ENCODE data around the gene GRIN2D.

GRIN2D gene

GRCh38 chr19:48405850-48406249 lies 12.4 kb downstream of the GRIN2D start:
- H2AFZ ChIP-seq (ENCODE audit: low read length) = no peak overlapping the region

GRCh38 chr19:48413879-48414587 lies 20.6 kb downstream of the GRIN2D start:
- Histone ChIP-seq H3K27me3 (ENCODE audit: insufficient read depth, low read length) (no peaks in the 10 kb centered on the region), H3K9me3 (ENCODE audit: low read length) (no peaks in the 10 kb centered on the region), H3K4me2 (ENCODE audit: low read length) (no peak overlapping the region), H3F3A (ENCODE audit: insufficient read depth, low read length) (no peaks in the 10 kb centered on the region), H3K36me3 (ENCODE audit: insufficient read depth, low read length) (no peaks in the 10 kb centered on the region), H2AFZ (ENCODE audit: low read length) (no peak overlapping the region), H3K27ac (ENCODE audit: low read depth, low read length, poor library complexity, severe bottlenecking) (no peak overlapping the region), H3K9me2 (ENCODE audit: low read depth, low read length) (no peaks in the 10 kb centered on the region), H3K79me2 (ENCODE audit: insufficient read depth, low read length) (no peaks in the 10 kb centered on the region), H3K9ac (ENCODE audit: low read length) (no peak overlapping the region), H3K4me1 (ENCODE audit: insufficient read depth, low read length, severe bottlenecking) (peaks cover 4% of the 10 kb centered on the region), H3K4me3 (ENCODE audit: low read depth, low read length, poor library complexity, severe bottlenecking) (no peak overlapping the region), H4K20me1 (ENCODE audit: insufficient read depth, low read length) (no peaks in the 10 kb centered on the region)
- no peak for TF ChIP-seq EZH2 (IDR thresholded peaks at IDR 0.05; ENCODE audit: borderline replicate concordance, low read length)

More at GRCh38 chr19:48405850-48406249, 12.4 kb downstream of the GRIN2D start:
- Histone ChIP-seq H3K4me3 (ENCODE audit: low read depth, low read length, poor library complexity, severe bottlenecking) (no peak overlapping the region), H3K36me3 (ENCODE audit: insufficient read depth, low read length) (no peaks in the 10 kb centered on the region), H3K27ac (ENCODE audit: low read depth, low read length, poor library complexity, severe bottlenecking) (no peak overlapping the region), H3K4me1 (ENCODE audit: insufficient read depth, low read length, severe bottlenecking) (peaks cover 5% of the 10 kb centered on the region), H3K27me3 (ENCODE audit: insufficient read depth, low read length) (peaks cover 3% of the 10 kb centered on the region; the same call in 1 of the 2 replicates), H3K9me3 (ENCODE audit: low read length) (no peaks in the 10 kb centered on the region), H3K9ac (ENCODE audit: low read length) (no peak overlapping the region), H3K4me2 (ENCODE audit: low read length) (no peak overlapping the region), H3K79me2 (ENCODE audit: insufficient read depth, low read length) (no peaks in the 10 kb centered on the region), H3K9me2 (ENCODE audit: low read depth, low read length) (no peaks in the 10 kb centered on the region), H3F3A (ENCODE audit: insufficient read depth, low read length) (no peaks in the 10 kb centered on the region), H4K20me1 (ENCODE audit: insufficient read depth, low read length) (no peaks in the 10 kb centered on the region)
- no peak for TF ChIP-seq EZH2 (IDR thresholded peaks at IDR 0.05; ENCODE audit: borderline replicate concordance, low read length)
- TF ChIP-seq CTCF (IDR thresholded peaks at IDR 0.05; ENCODE audit: low read length) = no peak

- Histone ChIP-seq H3K79me2 (ENCODE audit: insufficient read depth, low read length) (no peaks in the 10 kb centered on the region), H2AFZ (ENCODE audit: low read length) (no peak overlapping the region), H3K9me3 (ENCODE audit: low read length) (no peaks in the 10 kb centered on the region), H3K4me1 (ENCODE audit: insufficient read depth, low read length, severe bottlenecking) (peaks cover 5% of the 10 kb centered on the region), H3K9ac (ENCODE audit: low read length) (no peak overlapping the region), H3K27ac (ENCODE audit: low read depth, low read length, poor library complexity, severe bottlenecking) (no peak overlapping the region), H3K9me2 (ENCODE audit: low read depth, low read length) (no peaks in the 10 kb centered on the region), H3K4me3 (ENCODE audit: low read depth, low read length, poor library complexity, severe bottlenecking) (no peak overlapping the region), H3K27me3 (ENCODE audit: insufficient read depth, low read length) (no peaks in the 10 kb centered on the region), H3K4me2 (ENCODE audit: low read length) (no peak overlapping the region), H3K36me3 (ENCODE audit: insufficient read depth, low read length) (no peaks in the 10 kb centered on the region), H3F3A (ENCODE audit: insufficient read depth, low read length) (no peaks in the 10 kb centered on the region), H4K20me1 (ENCODE audit: insufficient read depth, low read length) (no peaks in the 10 kb centered on the region)
- TF ChIP-seq CTCF (IDR thresholded peaks at IDR 0.05; ENCODE audit: low read length) (no peak), EZH2 (IDR thresholded peaks at IDR 0.05; ENCODE audit: borderline replicate concordance, low read length) (no peak)
Measured at GRCh38 chr19:48415395-48415794, 21.9 kb downstream of the GRIN2D start.

- H3K36me3 ChIP-seq (ENCODE audit: insufficient read depth, low read length) = no peaks in the 10 kb centered on the region
- no peaks in the 10 kb centered on the region for H3K27me3 ChIP-seq (ENCODE audit: insufficient read depth, low read length)
- no peaks in the 10 kb centered on the region for H3F3A ChIP-seq (ENCODE audit: insufficient read depth, low read length)
- H3K4me1 ChIP-seq (ENCODE audit: insufficient read depth, low read length, severe bottlenecking) = peaks cover 5% of the 10 kb centered on the region
- H2AFZ ChIP-seq (ENCODE audit: low read length) = no peak overlapping the region
- TF ChIP-seq EZH2 (IDR thresholded peaks at IDR 0.05; ENCODE audit: borderline replicate concordance, low read length) (no peak), CTCF (IDR thresholded peaks at IDR 0.05; ENCODE audit: low read length) (no peak)
- no peak overlapping the region for H3K4me3 ChIP-seq (ENCODE audit: low read depth, low read length, poor library complexity, severe bottlenecking)
- H4K20me1 ChIP-seq (ENCODE audit: insufficient read depth, low read length) = no peaks in the 10 kb centered on the region
- H3K4me2 ChIP-seq (ENCODE audit: low read length) = no peak overlapping the region
- no peak overlapping the region for H3K27ac ChIP-seq (ENCODE audit: low read depth, low read length, poor library complexity, severe bottlenecking)
- H3K79me2 ChIP-seq (ENCODE audit: insufficient read depth, low read length) = no peaks in the 10 kb centered on the region
- H3K9me2 ChIP-seq (ENCODE audit: low read depth, low read length) = no peaks in the 10 kb centered on the region
- H3K9ac ChIP-seq (ENCODE audit: low read length) = no peak overlapping the region
- no peaks in the 10 kb centered on the region for H3K9me3 ChIP-seq (ENCODE audit: low read length)
Measured at GRCh38 chr19:48415806-48416221, 22.3 kb downstream of the GRIN2D start.
